SK-N-MC (cell line): Measurements from ENCODE around the gene ZDHHC6.

ENCODE experiments used
- DNase-seq: peaks from one replicate; pipeline ENCODE4 v3.0.0-alpha.2; 2011; ENCODE audit warnings: low read depth, low spot score
- H3K27ac ChIP-seq: fragments of 200-600 bp; sonication (generic); 2 replicates; pipeline ENCODE4 v1.5.1; 2016; ENCODE audit warnings: mixed run types
- H3K36me3 ChIP-seq: fragments of 200-600 bp; sonication (generic); 2 replicates; pipeline ENCODE4 v1.6.1; 2017; ENCODE audit warnings: antibody characterized with exemption, low read length, mixed read lengths; ENCODE audit not compliant: insufficient read depth
- H3K4me3 ChIP-seq: fragments of 200-600 bp; sonication (generic); 2 replicates; pipeline ENCODE4 v1.5.1; 2016
- H3K9ac ChIP-seq: fragments of 200-600 bp; sonication (generic); 2 replicates; pipeline ENCODE4 v1.8.0; 2017; ENCODE audit warnings: mixed run types, mixed read lengths; ENCODE audit not compliant: insufficient read length
- H3K9me3 ChIP-seq: fragments of 200-600 bp; sonication (generic); 2 replicates; pipeline ENCODE4 v1.6.1; 2017; ENCODE audit warnings: low read depth, mild to moderate bottlenecking, antibody characterized with exemption, low read length, moderate library complexity, mixed read lengths
- EZH2 ChIP-seq: fragments of 200-600 bp; sonication (generic); IDR thresholded peaks from one replicate; pipeline ENCODE4 v1.6.1; 2017; ENCODE audit warnings: antibody characterized with exemption
- FOXP2 ChIP-seq: optimal IDR thresholded peaks from 2 replicates; pipeline ENCODE3; 2011; ENCODE audit warnings: mild to moderate bottlenecking, moderate library complexity; ENCODE audit not compliant: insufficient read depth; ENCODE audit errors: extremely low read length, control extremely low read depth
- POLR2AphosphoS5 ChIP-seq: IDR thresholded peaks from 2 replicates; pipeline ENCODE4 v1.6.1; 2012; ENCODE audit warnings: mild to moderate bottlenecking, low read depth, low read length, borderline replicate concordance

Gene ZDHHC6

GRCh38 chr10:112446855-112447619, at the start of gene ZDHHC6, which contains the start of gene VTI1A:
TSS of gene ZDHHC6 (minus strand) at chr10:112446914. CDS start at chr10:112445436, 1,478 bp downstream.
TSS of gene VTI1A (plus strand) at chr10:112447215. CDS start at chr10:112447374, 159 bp downstream.
- Histone ChIP-seq H3K36me3 (peaks cover 10% of the 10 kb centered on the region), H3K9me3 (no peaks in the 10 kb centered on the region), H3K27ac (peak within 1 kb of the TSS; percentile 94), H3K4me3 (peak within 1 kb of the TSS; percentile 91), H3K9ac (peak within 1 kb of the TSS; percentile 92)
- peak; percentile 44 for DNase-seq
- no peak for TF ChIP-seq FOXP2
- peak; percentile 70; the same call in 1 of the 2 replicates for TF ChIP-seq POLR2AphosphoS5
- no peak for TF ChIP-seq EZH2

GRCh38 chr10:112492736-112493135, 46.0 kb upstream of the ZDHHC6 start:
- no peak for DNase-seq
- Histone ChIP-seq H3K36me3 (no peaks in the 10 kb centered on the region), H3K9me3 (no peaks in the 10 kb centered on the region), H3K9ac (no peak overlapping the region), H3K27ac (no peak overlapping the region), H3K4me3 (no peak overlapping the region)
- no peak for TF ChIP-seq FOXP2
- TF ChIP-seq EZH2 = no peak
- TF ChIP-seq POLR2AphosphoS5 = no peak

- no peak for TF ChIP-seq EZH2
- TF ChIP-seq FOXP2 = no peak
- no peak for TF ChIP-seq POLR2AphosphoS5
- H3K9me3 ChIP-seq = no peaks in the 10 kb centered on the region
- H3K36me3 ChIP-seq = no peaks in the 10 kb centered on the region
- DNase-seq = no peak
- H3K27ac ChIP-seq = no peak overlapping the region
- no peak overlapping the region for H3K9ac ChIP-seq
- H3K4me3 ChIP-seq = no peak overlapping the region
Measured at GRCh38 chr10:112491144-112491543, 44.4 kb upstream of the ZDHHC6 start.

- H3K36me3 ChIP-seq = no peaks in the 10 kb centered on the region
- H3K27ac ChIP-seq = no peak overlapping the region
- TF ChIP-seq POLR2AphosphoS5 (no peak), FOXP2 (no peak), EZH2 (no peak)
- H3K9ac ChIP-seq = no peak overlapping the region
- H3K9me3 ChIP-seq = no peaks in the 10 kb centered on the region
- DNase-seq = no peak
- H3K4me3 ChIP-seq = no peak overlapping the region
Measured at GRCh38 chr10:112490545-112490944, 43.8 kb upstream of the ZDHHC6 start.

- no peaks in the 10 kb centered on the region for H3K9me3 ChIP-seq
- H3K36me3 ChIP-seq = no peaks in the 10 kb centered on the region
- no peak overlapping the region for H3K27ac ChIP-seq
- DNase-seq = no peak
- H3K9ac ChIP-seq = no peak overlapping the region
- H3K4me3 ChIP-seq = no peak overlapping the region
- TF ChIP-seq POLR2AphosphoS5 (no peak), FOXP2 (no peak), EZH2 (no peak)
Measured at GRCh38 chr10:112487964-112488363, 41.2 kb upstream of the ZDHHC6 start.

- no peaks in the 10 kb centered on the region for H3K9me3 ChIP-seq
- H3K27ac ChIP-seq = no peak overlapping the region
- H3K4me3 ChIP-seq = no peak overlapping the region
- no peak overlapping the region for H3K9ac ChIP-seq
- H3K36me3 ChIP-seq = no peaks in the 10 kb centered on the region
- no peak for DNase-seq
- TF ChIP-seq FOXP2 = no peak
- no peak for TF ChIP-seq EZH2
- TF ChIP-seq POLR2AphosphoS5 = no peak
Measured at GRCh38 chr10:112484399-112484798, 37.7 kb upstream of the ZDHHC6 start.

- Histone ChIP-seq H3K27ac (no peak overlapping the region), H3K4me3 (no peak overlapping the region), H3K36me3 (no peaks in the 10 kb centered on the region), H3K9ac (no peak overlapping the region), H3K9me3 (no peaks in the 10 kb centered on the region)
- no peak for DNase-seq
- TF ChIP-seq POLR2AphosphoS5 (no peak), EZH2 (no peak), FOXP2 (no peak)
Measured at GRCh38 chr10:112481602-112482001, 34.9 kb upstream of the ZDHHC6 start.

- DNase-seq = no peak
- Histone ChIP-seq H3K4me3 (no peak overlapping the region), H3K9me3 (no peaks in the 10 kb centered on the region), H3K27ac (no peak overlapping the region), H3K9ac (no peak overlapping the region), H3K36me3 (no peaks in the 10 kb centered on the region)
- no peak for TF ChIP-seq FOXP2
Measured at GRCh38 chr10:112475575-112476218, 29.0 kb upstream of the ZDHHC6 start.

- H3K9me3 ChIP-seq = no peaks in the 10 kb centered on the region
- TF ChIP-seq POLR2AphosphoS5 (no peak), FOXP2 (no peak), EZH2 (no peak)
- no peak overlapping the region for H3K4me3 ChIP-seq
- H3K36me3 ChIP-seq = no peaks in the 10 kb centered on the region
- no peak overlapping the region for H3K27ac ChIP-seq
- no peak overlapping the region for H3K9ac ChIP-seq
- DNase-seq = no peak
Measured at GRCh38 chr10:112471878-112472487, 25.3 kb upstream of the ZDHHC6 start.
